ENCODE measurements around the gene ABCG5. TPM values are rescaled to one million over a fixed set of nuclear protein-coding genes. Genes with fewer than 3 reads are reported as not detected.

The ABCG5 gene
- total and polyA plus RNA-seq, 2 of the 4 experiments (the other 2 are of a cell fraction) = not detected

DNA sequence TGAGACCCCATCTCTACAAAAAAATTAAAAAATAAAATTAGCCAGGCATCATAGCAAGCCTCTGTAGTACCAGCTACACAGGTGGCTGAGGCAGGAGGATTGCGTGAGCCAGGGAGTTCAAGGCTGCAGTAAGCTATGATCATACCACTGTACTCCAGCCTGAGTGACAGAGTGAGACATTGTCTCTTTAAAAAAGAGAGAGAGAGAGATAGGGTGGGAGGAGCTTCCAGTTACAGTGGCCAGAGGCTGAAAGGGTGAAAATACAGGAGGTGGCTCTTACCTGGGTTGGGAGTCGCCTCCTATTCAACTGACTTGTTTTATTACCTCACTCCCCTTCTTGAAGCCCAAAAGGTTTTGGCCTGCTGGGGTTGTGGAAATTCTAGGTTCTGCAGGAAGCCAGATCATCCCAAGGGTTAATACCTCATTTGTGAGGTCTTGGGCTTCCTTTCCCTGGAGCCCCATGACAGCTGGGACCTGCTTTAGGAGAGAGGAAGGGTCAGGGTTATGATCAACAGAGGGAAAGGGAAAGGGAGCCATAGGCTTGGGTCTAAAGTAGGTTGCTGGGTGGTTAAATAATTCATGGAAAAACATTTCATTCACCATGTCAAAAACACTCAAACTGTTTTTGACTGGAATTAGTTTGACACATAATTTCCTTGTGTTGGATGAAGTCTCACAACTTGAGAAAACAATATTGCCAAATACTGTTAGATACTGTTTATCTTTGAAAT lies 47.4 kb downstream of the ABCG5 start:
- no peaks in the 10 kb centered on the region for H4K20me1 ChIP-seq (ENCODE audit: insufficient read depth, low read length)
- H3K4ac ChIP-seq (ENCODE audit: low read depth, low read length) = no peak overlapping the region
- DNase-seq (no peak), ATAC-seq (ENCODE audit: low read depth) (no peak; the same call in 1 of the 2 replicates)
- no peak overlapping the region for H4K8ac ChIP-seq (ENCODE audit: low read depth in 2 of 2, low read length in 2 of 2)
- no peaks in the 10 kb centered on the region for H3K9me3 ChIP-seq (ENCODE audit: control insufficient read depth, insufficient read depth, low read length)
- ChIA-PET POLR2A (ENCODE audit: unreplicated experiment) (no interaction called here), CTCF (no interaction called here)
- no peak overlapping the region for H2BK15ac ChIP-seq (ENCODE audit: low read depth, low read length)
- H2AK9ac ChIP-seq (replicated peaks; ENCODE audit: low read depth, low read length, poor library complexity) = no peak overlapping the region
- no peak overlapping the region for H3K23ac ChIP-seq (ENCODE audit: low read depth, low read length)
- no TSS peak for BruUV-seq (replicated peaks)
- H2BK5ac ChIP-seq (ENCODE audit: low read depth, low read length, poor library complexity, severe bottlenecking) = no peak overlapping the region
- H3K79me1 ChIP-seq (ENCODE audit: low read depth in 1 of 2, low read length in 2 of 2) = no peaks in the 10 kb centered on the region
- H4K91ac ChIP-seq (ENCODE audit: insufficient read depth, low read depth, low read length) = no peak overlapping the region
- peak overlapping the region; percentile 40; the same call in 1 of the 2 replicates for H3K27ac ChIP-seq (ENCODE audit: insufficient read depth, low read length)
- WGBS, 2 experiments (ENCODE audit: extremely low coverage in 2 of 2, insufficient read length in 1 of 2) = no CpG with 5 or more reads among the region's 2 CpGs
- H3K27me3 ChIP-seq (ENCODE audit: control insufficient read depth, insufficient read depth, low read length) = no peaks in the 10 kb centered on the region
- H3K36me3 ChIP-seq (ENCODE audit: control insufficient read depth, insufficient read depth, low read length) = 0 out of 2 replicates have a peak, but pooled peaks cover 2% of the 10 kb centered on the region
- no peaks in the 10 kb centered on the region for H3K9me1 ChIP-seq (ENCODE audit: insufficient read depth, low read length)
- no peak overlapping the region for H3K4me3 ChIP-seq (ENCODE audit: insufficient read depth, low read depth, low read length)
- intact Hi-C loops (cut with micrococcal nuclease) (no loop called here), in situ Hi-C loops (cut with MboI; ENCODE audit: low sequenced_read_pairs) (no loop called here), dilution Hi-C loops (cut with HindIII; ENCODE audit: low sequenced_read_pairs, unreplicated experiment) (no loop called here)
- no peak overlapping the region for H4K5ac ChIP-seq (ENCODE audit: low read depth, low read length)
- no peak overlapping the region for H2AK5ac ChIP-seq (ENCODE audit: low read depth, low read length)
- H3K56ac ChIP-seq (ENCODE audit: extremely low read depth, insufficient read depth, low read length) = no peak overlapping the region
- no peak overlapping the region for H2BK20ac ChIP-seq (ENCODE audit: low read depth, low read length)
- no peak overlapping the region for H3K14ac ChIP-seq (replicated peaks; ENCODE audit: low read depth, low read length)
- H3K4me1 ChIP-seq (ENCODE audit: control insufficient read depth, insufficient read depth, low read length) = peaks cover 3% of the 10 kb centered on the region; the same call in 1 of the 2 replicates
- H2BK120ac ChIP-seq (ENCODE audit: low read depth, low read length) = no peak overlapping the region
- peak overlapping the region; percentile 7 for H2AFZ ChIP-seq (replicated peaks; ENCODE audit: low read length, poor library complexity)
- no peak overlapping the region; the same call in 1 of the 2 replicates for H3K4me2 ChIP-seq (ENCODE audit: low read depth, low read length)
- no peak overlapping the region for H3K9ac ChIP-seq (ENCODE audit: low read depth, low read length)
- H3K18ac ChIP-seq (ENCODE audit: low read depth, low read length) = no peak overlapping the region
- no peak for TF ChIP-seq CEBPB (IDR thresholded peaks at IDR 0.05; ENCODE audit: low read depth, low read length)
- TF ChIP-seq MXI1 (IDR thresholded peaks at IDR 0.05; ENCODE audit: borderline replicate concordance, low read depth, low read length) = no peak
- no peak for TF ChIP-seq MAFK (IDR thresholded peaks at IDR 0.05; ENCODE audit: low read depth, low read length)
- TF ChIP-seq CHD1 (IDR thresholded peaks at IDR 0.05; ENCODE audit: low read depth, low read length) = no peak
- no peak for TF ChIP-seq MAZ (IDR thresholded peaks at IDR 0.05; ENCODE audit: borderline replicate concordance, low read depth, low read length)
- TF ChIP-seq RFX5 (IDR thresholded peaks at IDR 0.05; ENCODE audit: low read depth, low read length) = no peak

Measured in IMR-90 (cell line).